ENCODE data around the gene MAP1LC3A. TPM values are rescaled to one million over a fixed set of nuclear protein-coding genes. Genes with fewer than 3 reads are reported as not detected.

Gene MAP1LC3A
- total RNA-seq, 1 donor from 2014 or later = 30.7 TPM

- no peak for DNase-seq
Observed at GRCh38 chr20:34549929-34550305, 8.6 kb upstream of the MAP1LC3A start.

GRCh38 chr20:34552569-34552968, 5.9 kb upstream of the MAP1LC3A start:
- no peak for DNase-seq

- DNase-seq = no peak
Observed at GRCh38 chr20:34553366-34553867, 5.1 kb upstream of the MAP1LC3A start.

- DNase-seq = no peak
Observed at GRCh38 chr20:34557936-34558319, 590 bp upstream of the MAP1LC3A start.

- peak; percentile 32 for DNase-seq
Observed at GRCh38 chr20:34559311-34560140, 1.0 kb downstream of the MAP1LC3A start.

GRCh38 chr20:34560141-34560523, 1.6 kb downstream of the MAP1LC3A start:
- peak; percentile 29 for DNase-seq

- DNase-seq = no peak
Observed at GRCh38 chr20:34560614-34561013, 2.1 kb downstream of the MAP1LC3A start.

- DNase-seq = no peak
Observed at GRCh38 chr20:34561661-34562060, 3.1 kb downstream of the MAP1LC3A start.

GRCh38 chr20:34562641-34563040, 4.1 kb downstream of the MAP1LC3A start:
- DNase-seq = no peak

GRCh38 chr20:34564833-34565232, 6.3 kb downstream of the MAP1LC3A start:
- no peak for DNase-seq

- DNase-seq = no peak
Observed at GRCh38 chr20:34566978-34567891, 8.7 kb downstream of the MAP1LC3A start.

- DNase-seq = no peak
Observed at GRCh38 chr20:34567892-34568865, 9.7 kb downstream of the MAP1LC3A start.

GRCh38 chr20:34569598-34569997, 11.1 kb downstream of the MAP1LC3A start:
- DNase-seq = no peak

GRCh38 chr20:34570859-34571306, 12.4 kb downstream of the MAP1LC3A start:
- no peak for DNase-seq

- DNase-seq = no peak
Observed at GRCh38 chr20:34571753-34572152, 13.2 kb downstream of the MAP1LC3A start.

GRCh38 chr20:34573541-34574300, 15.2 kb downstream of the MAP1LC3A start:
- DNase-seq = no peak

- DNase-seq = no peak
Observed at GRCh38 chr20:34574426-34574825, 15.9 kb downstream of the MAP1LC3A start.

- no peak for DNase-seq
Observed at GRCh38 chr20:34574861-34575260, 16.3 kb downstream of the MAP1LC3A start.

- no peak for DNase-seq
Observed at GRCh38 chr20:34575271-34575670, 16.8 kb downstream of the MAP1LC3A start.

- no peak for DNase-seq
Observed at GRCh38 chr20:34575756-34576155, 17.2 kb downstream of the MAP1LC3A start.

GRCh38 chr20:34577061-34577460, 18.5 kb downstream of the MAP1LC3A start:
- no peak for DNase-seq
